Mammary epithelial cell (primary cell): ENCODE results near the gene ZNF181.
"Not testable (repeated sequence)": the region's sequence is repeated elsewhere in the genome, so short reads cannot be mapped to it uniquely, and the experiment has no call there.

Experiments used
- CTCF ChIP-seq, 2 donors: IDR thresholded peaks in 1 of 2; conservative IDR thresholded peaks in 1 of 2; 2 replicates each; pipeline ENCODE4 v1.5.1; 2011 to 2012; ENCODE audit warnings: inconsistent platforms in 2 of 2, low read length in 2 of 2, mild to moderate bottlenecking in 2 of 2, control low read depth in 1 of 2, low read depth in 1 of 2; ENCODE audit not compliant: insufficient read depth in 1 of 2; ENCODE audit errors: extremely low read depth in 1 of 2
- EZH2 ChIP-seq: IDR thresholded peaks from 2 replicates; pipeline ENCODE4 v1.6.1; 2012; ENCODE audit warnings: low read length, inconsistent platforms, borderline replicate concordance

GRCh38 chr19:34685266-34685665, 48.8 kb upstream of the ZNF181 start:
- not testable (repeated sequence) for TF ChIP-seq CTCF (conservative IDR thresholded peaks at IDR 0.05 in 1 of 2, IDR thresholded peaks at IDR 0.05 in 1 of 2; ENCODE audit: extremely low read depth in 1 of 2, insufficient read depth in 1 of 2, low read depth in 1 of 2, low read length in 2 of 2); EZH2
